Stimulated activated naive B cell treated with anti-CD40 and anti-IgM and Interleukin-4, amounts not matched to agents 10 μg/mL and 1 μg/mL and 100 μg/mL, for 72 hours (primary cell): ENCODE measurements around the gene PLAGL1.
"Not testable (repeated sequence)": the region's sequence is repeated elsewhere in the genome, so short reads cannot be mapped to it uniquely, and the experiment has no call there.

Source experiments
- ATAC-seq, 2 donors: fragments of 150-1000 bp; cut with Tn5 transposase; replicated peaks; 2 replicates each; pipeline ENCODE4 v1.10.0; 2021; ENCODE audit warnings: moderate library complexity in 1 of 2
- DNase-seq: peaks from one replicate; pipeline ENCODE4 v3.0.0; 2021
- H3K27ac Mint-ChIP-seq: one replicate; pipeline ENCODE4 v1.8.0; 2022; ENCODE audit warnings: mild to moderate bottlenecking, mixed read lengths
- H3K27me3 Mint-ChIP-seq, 2 donors: one replicate each; pipeline ENCODE4 v1.8.0; 2022; ENCODE audit warnings: mixed read lengths in 2 of 2
- H3K36me3 Mint-ChIP-seq, 2 donors: one replicate each; pipeline ENCODE4 v1.8.0; 2022; ENCODE audit warnings: mixed read lengths in 2 of 2, mild to moderate bottlenecking in 1 of 2
- H3K4me1 Mint-ChIP-seq, 2 donors: one replicate each; pipeline ENCODE4 v1.8.0; 2022; ENCODE audit warnings: mixed read lengths in 2 of 2, mild to moderate bottlenecking in 1 of 2
- H3K4me3 Mint-ChIP-seq, 2 donors: one replicate each; pipeline ENCODE4 v1.8.0; 2022; ENCODE audit warnings: mild to moderate bottlenecking in 2 of 2, mixed read lengths in 2 of 2, moderate library complexity in 1 of 2
- H3K9me3 Mint-ChIP-seq, 2 donors: one replicate each; pipeline ENCODE4 v1.8.0; 2022; ENCODE audit warnings: mixed read lengths in 2 of 2, mild to moderate bottlenecking in 1 of 2

Gene PLAGL1

GRCh38 chr6:144027932-144028587 is 20.0 kb upstream of the PLAGL1 start:
- H3K36me3 Mint-ChIP-seq, result peaks cover 5 to 7% of the 10 kb centered on the region in 2 donors
- H3K4me3 Mint-ChIP-seq, result no peak overlapping the region
- ATAC-seq (no peak), DNase-seq (no peak)
- no peaks in the 10 kb centered on the region for H3K4me1 Mint-ChIP-seq
- H3K9me3 Mint-ChIP-seq, result peaks cover 2 to 5% of the 10 kb centered on the region in 2 donors
- H3K27me3 Mint-ChIP-seq, result no peaks in the 10 kb centered on the region
- no peak overlapping the region for H3K27ac Mint-ChIP-seq

- no peak for ATAC-seq
- H3K36me3 Mint-ChIP-seq, result peaks cover 2 to 15% of the 10 kb centered on the region in 2 donors
- H3K4me3 Mint-ChIP-seq, result no peak overlapping the region
- H3K27me3 Mint-ChIP-seq, result no peaks in the 10 kb centered on the region
- H3K4me1 Mint-ChIP-seq, result peaks cover 0 to 2% of the 10 kb centered on the region in 2 donors
- no peak for DNase-seq
- H3K27ac Mint-ChIP-seq, result no peak overlapping the region
- peaks cover 2 to 7% of the 10 kb centered on the region in 2 donors for H3K9me3 Mint-ChIP-seq
Observed at GRCh38 chr6:144023216-144023615, 15.2 kb upstream of the PLAGL1 start.

- H3K27ac Mint-ChIP-seq, result no peak overlapping the region
Observed at GRCh38 chr6:144019929-144020328, 11.9 kb upstream of the PLAGL1 start.

GRCh38 chr6:144017166-144018094 is 9.4 kb upstream of the PLAGL1 start:
- Mint-ChIP-seq H3K4me3 (no peak overlapping the region), H3K27ac (no peak overlapping the region), H3K36me3 (peaks cover 2 to 4% of the 10 kb centered on the region in 2 donors), H3K4me1 (peaks cover 11 to 17% of the 10 kb centered on the region in 2 donors), H3K27me3 (no peaks in the 10 kb centered on the region), H3K9me3 (no peaks in the 10 kb centered on the region)
- peak; percentile 38 to 63 for ATAC-seq
- DNase-seq, result no peak

More at GRCh38 chr6:144019929-144020328, 11.9 kb upstream of the PLAGL1 start:
- Mint-ChIP-seq H3K4me3 (no peak overlapping the region), H3K27me3 (no peaks in the 10 kb centered on the region), H3K9me3 (peaks cover 2 to 7% of the 10 kb centered on the region in 2 donors), H3K4me1 (peaks cover 9 to 11% of the 10 kb centered on the region in 2 donors), H3K36me3 (peaks cover 2 to 15% of the 10 kb centered on the region in 2 donors)
- DNase-seq (no peak), ATAC-seq (no peak)

- Mint-ChIP-seq H3K4me1 (peaks cover 9 to 20% of the 10 kb centered on the region in 2 donors), H3K9me3 (peaks cover 0 to 1% of the 10 kb centered on the region in 2 donors), H3K27ac (no peak overlapping the region), H3K36me3 (peaks cover 7 to 16% of the 10 kb centered on the region in 2 donors), H3K4me3 (no peak overlapping the region), H3K27me3 (no peaks in the 10 kb centered on the region)
- peak in 1 of 2 donors; percentile 44 for ATAC-seq
- peak; percentile 15 for DNase-seq
Observed at GRCh38 chr6:144013486-144013909, 5.4 kb upstream of the PLAGL1 start.

- no peaks in the 10 kb centered on the region for H3K27me3 Mint-ChIP-seq
Observed at GRCh38 chr6:144012534-144012933, 4.5 kb upstream of the PLAGL1 start.

GRCh38 chr6:144009628-144010027 is 1.6 kb upstream of the PLAGL1 start:
- peaks cover 9 to 22% of the 10 kb centered on the region in 2 donors for H3K36me3 Mint-ChIP-seq
- H3K4me1 Mint-ChIP-seq, result peaks cover 2 to 19% of the 10 kb centered on the region in 2 donors
- not testable (repeated sequence) for DNase-seq, H3K27ac Mint-ChIP-seq, H3K9me3 Mint-ChIP-seq, ATAC-seq, H3K27me3 Mint-ChIP-seq, H3K4me3 Mint-ChIP-seq

More at GRCh38 chr6:144012534-144012933, 4.5 kb upstream of the PLAGL1 start:
- H3K27ac Mint-ChIP-seq, result no peak overlapping the region
- ATAC-seq (no peak), DNase-seq (no peak)
- H3K9me3 Mint-ChIP-seq, result peaks cover 0 to 1% of the 10 kb centered on the region in 2 donors
- peaks cover 5 to 17% of the 10 kb centered on the region in 2 donors for H3K4me1 Mint-ChIP-seq
- H3K36me3 Mint-ChIP-seq, result peaks cover 7 to 16% of the 10 kb centered on the region in 2 donors
- H3K4me3 Mint-ChIP-seq, result no peak overlapping the region

GRCh38 chr6:144008846-144009245 is 787 bp upstream of the PLAGL1 start:
- ATAC-seq (no peak), DNase-seq (no peak)
- H3K4me1 Mint-ChIP-seq, result peaks cover 2 to 19% of the 10 kb centered on the region in 2 donors
- H3K9me3 Mint-ChIP-seq, result peaks cover 0 to 1% of the 10 kb centered on the region in 2 donors
- peak overlapping the region; percentile 79 to 84 for H3K4me3 Mint-ChIP-seq
- H3K27ac Mint-ChIP-seq, result no peak overlapping the region
- H3K27me3 Mint-ChIP-seq, result peaks cover 0 to 10% of the 10 kb centered on the region in 2 donors
- H3K36me3 Mint-ChIP-seq, result peaks cover 9 to 22% of the 10 kb centered on the region in 2 donors

GRCh38 chr6:144007478-144008119 is 460 bp downstream of the PLAGL1 start:
- H3K4me3 Mint-ChIP-seq, result peak overlapping the region; percentile 77 to 84
- H3K27me3 Mint-ChIP-seq, result peaks cover 0 to 10% of the 10 kb centered on the region in 2 donors
- H3K36me3 Mint-ChIP-seq, result peaks cover 9 to 25% of the 10 kb centered on the region in 2 donors
- H3K4me1 Mint-ChIP-seq, result peaks cover 0 to 14% of the 10 kb centered on the region in 2 donors
- ATAC-seq (peak; percentile 53 to 55), DNase-seq (no peak)
- peaks cover 0 to 1% of the 10 kb centered on the region in 2 donors for H3K9me3 Mint-ChIP-seq
- H3K27ac Mint-ChIP-seq, result no peak overlapping the region

- H3K9me3 Mint-ChIP-seq, result peaks cover 0 to 4% of the 10 kb centered on the region in 2 donors
- peaks cover 9 to 26% of the 10 kb centered on the region in 2 donors for H3K36me3 Mint-ChIP-seq
- peak overlapping the region; percentile 65 to 84 for H3K4me3 Mint-ChIP-seq
- DNase-seq (no peak), ATAC-seq (no peak)
- peaks cover 0 to 14% of the 10 kb centered on the region in 2 donors for H3K4me1 Mint-ChIP-seq
- peaks cover 0 to 10% of the 10 kb centered on the region in 2 donors for H3K27me3 Mint-ChIP-seq
- no peak overlapping the region for H3K27ac Mint-ChIP-seq
Observed at GRCh38 chr6:144006736-144007477, 1.2 kb downstream of the PLAGL1 start.

GRCh38 chr6:143999406-143999805 is 8.7 kb downstream of the PLAGL1 start:
- no peak for DNase-seq
- H3K4me1 Mint-ChIP-seq, result no peaks in the 10 kb centered on the region
- no peak overlapping the region for H3K27ac Mint-ChIP-seq
- H3K9me3 Mint-ChIP-seq, result peaks cover 0 to 7% of the 10 kb centered on the region in 2 donors
- no peaks in the 10 kb centered on the region for H3K27me3 Mint-ChIP-seq
- ATAC-seq, result no peak
- H3K4me3 Mint-ChIP-seq, result no peak overlapping the region
- H3K36me3 Mint-ChIP-seq, result peaks cover 11 to 15% of the 10 kb centered on the region in 2 donors

GRCh38 chr6:143998686-143999085 is 9.4 kb downstream of the PLAGL1 start:
- H3K4me1 Mint-ChIP-seq, result no peaks in the 10 kb centered on the region
- peaks cover 11 to 15% of the 10 kb centered on the region in 2 donors for H3K36me3 Mint-ChIP-seq
- DNase-seq (no peak), ATAC-seq (no peak)
- peaks cover 0 to 7% of the 10 kb centered on the region in 2 donors for H3K9me3 Mint-ChIP-seq
- no peak overlapping the region for H3K27ac Mint-ChIP-seq
- H3K27me3 Mint-ChIP-seq, result no peaks in the 10 kb centered on the region
- H3K4me3 Mint-ChIP-seq, result no peak overlapping the region

- Mint-ChIP-seq H3K4me3 (no peak overlapping the region), H3K9me3 (peaks cover 0 to 5% of the 10 kb centered on the region in 2 donors), H3K36me3 (peaks cover 5 to 18% of the 10 kb centered on the region in 2 donors), H3K27me3 (no peaks in the 10 kb centered on the region), H3K27ac (no peak overlapping the region), H3K4me1 (no peaks in the 10 kb centered on the region)
- ATAC-seq (no peak), DNase-seq (no peak)
Observed at GRCh38 chr6:143993965-143994646, 14.0 kb downstream of the PLAGL1 start.
